Thyroid gland (tissue), 4 donors: ENCODE data around the gene CRIM1.

ENCODE experiments used
- POLR2A ChIP-seq, 2 donors: fragments of 450-650 bp; IDR thresholded peaks; one replicate each; pipeline ENCODE4 v1.6.1; 2017; ENCODE audit warnings: antibody characterized with exemption in 2 of 2, mild to moderate bottlenecking in 2 of 2, moderate library complexity in 1 of 2
- TF ChIP-seq, protein P1 (sequence below), 6 experiments: fragments of 200-600 bp in 3 of 6; fragments of 450-650 bp in 3 of 6; sonication (generic) in 3 of 6; IDR thresholded peaks; one replicate each; pipeline ENCODE4 v1.5.1; 2016 to 2019; ENCODE audit warnings: antibody characterized with exemption in 6 of 6, mild to moderate bottlenecking in 2 of 6, inconsistent platforms in 1 of 6, moderate library complexity in 1 of 6

DNA sequence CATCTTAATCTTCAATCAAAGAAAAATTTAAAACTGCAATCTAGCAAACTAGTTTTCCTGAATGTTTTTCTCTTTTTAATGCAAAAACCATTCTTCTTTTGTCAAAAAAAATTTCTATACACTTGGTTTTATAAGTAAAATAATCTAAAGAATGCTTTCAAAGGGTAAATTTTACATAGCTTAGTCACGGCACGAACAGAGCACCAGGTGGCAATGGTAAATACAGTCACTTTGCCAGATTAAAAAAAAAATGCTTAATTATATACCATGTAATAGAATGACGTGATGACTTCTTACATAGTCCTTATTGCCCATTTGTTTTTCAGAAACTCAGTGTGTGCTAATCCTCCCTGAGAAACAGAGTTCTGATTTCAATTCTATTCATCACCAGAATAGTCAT is 232.0 kb downstream of the CRIM1 start:
- TF ChIP-seq, protein P1, sequence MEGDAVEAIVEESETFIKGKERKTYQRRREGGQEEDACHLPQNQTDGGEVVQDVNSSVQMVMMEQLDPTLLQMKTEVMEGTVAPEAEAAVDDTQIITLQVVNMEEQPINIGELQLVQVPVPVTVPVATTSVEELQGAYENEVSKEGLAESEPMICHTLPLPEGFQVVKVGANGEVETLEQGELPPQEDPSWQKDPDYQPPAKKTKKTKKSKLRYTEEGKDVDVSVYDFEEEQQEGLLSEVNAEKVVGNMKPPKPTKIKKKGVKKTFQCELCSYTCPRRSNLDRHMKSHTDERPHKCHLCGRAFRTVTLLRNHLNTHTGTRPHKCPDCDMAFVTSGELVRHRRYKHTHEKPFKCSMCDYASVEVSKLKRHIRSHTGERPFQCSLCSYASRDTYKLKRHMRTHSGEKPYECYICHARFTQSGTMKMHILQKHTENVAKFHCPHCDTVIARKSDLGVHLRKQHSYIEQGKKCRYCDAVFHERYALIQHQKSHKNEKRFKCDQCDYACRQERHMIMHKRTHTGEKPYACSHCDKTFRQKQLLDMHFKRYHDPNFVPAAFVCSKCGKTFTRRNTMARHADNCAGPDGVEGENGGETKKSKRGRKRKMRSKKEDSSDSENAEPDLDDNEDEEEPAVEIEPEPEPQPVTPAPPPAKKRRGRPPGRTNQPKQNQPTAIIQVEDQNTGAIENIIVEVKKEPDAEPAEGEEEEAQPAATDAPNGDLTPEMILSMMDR (IDR thresholded peaks at IDR 0.05), result no peak
- no peak for TF ChIP-seq POLR2A (IDR thresholded peaks at IDR 0.05)
